Measurements from ENCODE around the gene MINDY2.

- TF ChIP-seq EZH2 (IDR thresholded peaks at IDR 0.05; ENCODE audit: low read length, missing control alignments) (no peak), CTCF (conservative IDR thresholded peaks at IDR 0.05 in 1 of 2, IDR thresholded peaks at IDR 0.05 in 1 of 2; ENCODE audit: low read depth in 1 of 2, low read length in 2 of 2) (no peak)
Measured at GRCh38 chr15:58876306-58877106, 105.4 kb downstream of the MINDY2 start.

All from fibroblast of lung (primary cell).